H1 (cell line): ENCODE data around the gene TET2. TPM values are rescaled to one million over a fixed set of nuclear protein-coding genes. Genes with fewer than 3 reads are reported as not detected.

ENCODE experiments used
- JUND ChIP-seq: IDR thresholded peaks from 2 replicates; pipeline ENCODE4 v1.6.1; 2011; ENCODE audit warnings: mild to moderate bottlenecking, improper control_type of control experiment, low read length
- NRF1 ChIP-seq: IDR thresholded peaks from 2 replicates; pipeline ENCODE4 v1.6.1; 2011; ENCODE audit warnings: mild to moderate bottlenecking, low read depth, low read length, improper control_type of control experiment
- POLR2AphosphoS5 ChIP-seq: IDR thresholded peaks from 2 replicates; pipeline ENCODE4 v1.6.1; 2011; ENCODE audit warnings: low read depth, low read length
- RAD21 ChIP-seq, 2 experiments: IDR thresholded peaks in 1 of 2; conservative IDR thresholded peaks in 1 of 2; 2 replicates each; pipeline ENCODE4 v1.6.1; 2011; ENCODE audit warnings: low read depth in 2 of 2, low read length in 2 of 2, improper control_type of control experiment in 1 of 2, inconsistent platforms in 1 of 2, mild to moderate bottlenecking in 1 of 2, moderate library complexity in 1 of 2
- RFX5 ChIP-seq: IDR thresholded peaks from 2 replicates; pipeline ENCODE4 v1.6.1; 2011; ENCODE audit warnings: low read depth, low read length, improper control_type of control experiment, borderline replicate concordance
- SIN3A ChIP-seq, 2 experiments: IDR thresholded peaks in 1 of 2; conservative IDR thresholded peaks in 1 of 2; 2 replicates each; pipeline ENCODE4 v1.6.1; 2011 to 2012; ENCODE audit warnings: low read length in 2 of 2, improper control_type of control experiment in 1 of 2, low read depth in 1 of 2, mild to moderate bottlenecking in 1 of 2
- SIRT6 ChIP-seq: IDR thresholded peaks from one replicate; pipeline ENCODE4 v1.7.1; 2012; ENCODE audit warnings: low read length, inconsistent platforms
- SUZ12 ChIP-seq: fragments of 200-600 bp; sonication (generic); IDR thresholded peaks from 2 replicates; pipeline ENCODE4 v1.6.1; 2012; ENCODE audit warnings: mild to moderate bottlenecking, inconsistent platforms, low read length, moderate library complexity, mixed read lengths
- polyA plus RNA-seq, 7 experiments: library from polyadenylated mRNA; depleted of rRNA in 3 of 7; stranded (reverse) in 5 of 7; unstranded in 2 of 7; fragments of >200 nt in 5 of 7; fragments of 200-250 nt in 2 of 7; gene quantifications; 1 replicate in 5 of 7; 2 replicates in 1 of 7; 4 replicates in 1 of 7; pipeline versions ENCODE4 v1.2.1 to v1.2.3, GENCODE V29; 2011 to 2013; ENCODE audit warnings: missing spikeins in 2 of 7, mixed read lengths in 2 of 7
- total RNA-seq: library from RNA; stranded (reverse); fragmentation: NEBNext Ultra II Directional; extraction: Animal tissue kit (Norgen Biotek cat#: 25700); gene quantifications from 2 replicates; pipeline ENCODE4 v1.2.1, GENCODE V29; 2021

The TET2 gene
- total and polyA plus RNA-seq, 2 of the 8 experiments (the other 6 are each of a cell fraction or from before 2014, with no cell fraction given): 1.0 to 2.6 TPM

DNA sequence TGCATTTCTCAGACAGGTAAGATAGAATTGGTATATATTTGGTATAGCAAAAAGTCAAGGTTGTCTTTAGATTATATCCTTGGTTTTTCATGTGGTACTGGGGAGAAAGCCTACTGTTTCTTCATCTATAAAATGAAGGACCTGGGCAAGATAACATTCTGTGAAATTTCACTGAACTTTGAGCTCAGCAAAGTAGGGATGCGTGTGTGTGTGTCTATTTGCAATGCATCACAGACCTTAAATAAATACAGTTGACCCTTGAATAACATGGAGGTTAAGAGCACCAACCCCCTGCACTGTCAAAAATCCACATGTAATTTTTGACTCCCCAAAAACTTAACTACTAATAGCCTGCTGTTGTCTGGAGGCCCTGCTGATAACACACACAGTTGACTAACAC, 25.2 kb downstream of the TET2 start (continued):
- TF ChIP-seq RAD21 (IDR thresholded peaks at IDR 0.05 in 1 of 2, conservative IDR thresholded peaks at IDR 0.05 in 1 of 2; ENCODE audit: low read depth in 2 of 2, low read length in 2 of 2) (no peak), NRF1 (no peak), SIN3A (conservative IDR thresholded peaks at IDR 0.05 in 1 of 2, IDR thresholded peaks at IDR 0.05 in 1 of 2; ENCODE audit: low read depth in 1 of 2, low read length in 2 of 2) (no peak), SIRT6 (no peak), POLR2AphosphoS5 (no peak), JUND (no peak), SUZ12 (no peak), RFX5 (no peak)
- TF ChIP-seq, all 59 proteins: peak for 0
